PC-3 (cell line): ENCODE measurements around the gene IL17REL. TPM values are rescaled to one million over a fixed set of nuclear protein-coding genes. Genes with fewer than 3 reads are reported as not detected.

ENCODE experiments used
- ATAC-seq: fragments of 200-7000 bp; cut with Tn5 transposase; 2 replicates; pipeline ENCODE4 v1.9.1; 2020; ENCODE audit warnings: mild to moderate bottlenecking, moderate library complexity
- BruUV-seq: library from RNA; stranded (reverse); fragments of 400-500 nt; replicated peaks from 2 replicates; lab custom pipeline; 2021; lab: Mats Ljungman, UMichigan
- CTCF ChIA-PET: fragments of 300-600 bp; sonication (Branson Sonifier 250); formaldehyde crosslinking; loops from one replicate; lab custom pipeline; 2022; ENCODE audit warnings: antibody characterized with exemption; lab: Charles Lee
- POLR2A ChIA-PET: fragments of 300-600 bp; sonication (Branson Sonifier 250); formaldehyde crosslinking; loops from one replicate; lab custom pipeline; 2022; ENCODE audit warnings: antibody characterized with exemption; ENCODE audit not compliant: unreplicated experiment; lab: Charles Lee
- DNase-seq: peaks from one replicate; pipeline ENCODE4 v3.0.0-alpha.2; 2015
- H2AFZ ChIP-seq: fragments of 300-600 bp; sonication (generic); 2 replicates; pipeline ENCODE4 v1.6.0; 2016; ENCODE audit warnings: antibody characterized with exemption, low read length
- H3F3A ChIP-seq: fragments of 300-600 bp; sonication (generic); one replicate; pipeline ENCODE4 v1.6.0; 2017; ENCODE audit warnings: antibody characterized with exemption, low read length, control low read depth, mild to moderate bottlenecking; ENCODE audit not compliant: unreplicated experiment
- H3K27ac ChIP-seq: fragments of 300-600 bp; sonication (generic); 2 replicates; pipeline ENCODE4 v1.5.1; 2016; ENCODE audit warnings: mild to moderate bottlenecking, low read length
- H3K27me3 ChIP-seq: fragments of 300-600 bp; sonication (generic); 2 replicates; pipeline ENCODE4 v1.6.1; 2016; ENCODE audit warnings: low read length, mixed read lengths
- H3K36me3 ChIP-seq: fragments of 300-600 bp; sonication (generic); 2 replicates; pipeline ENCODE4 v1.6.1; 2016; ENCODE audit warnings: low read depth, mixed run types, low read length, mixed read lengths
- H3K4me1 ChIP-seq: fragments of 300-600 bp; sonication (generic); 2 replicates; pipeline ENCODE4 v1.5.1; 2016; ENCODE audit warnings: low read length; ENCODE audit not compliant: insufficient read depth
- H3K4me2 ChIP-seq: fragments of 300-600 bp; sonication (generic); 2 replicates; pipeline ENCODE4 v1.6.0; 2016; ENCODE audit warnings: low read length
- H3K4me3 ChIP-seq: fragments of 300-600 bp; sonication (generic); 2 replicates; pipeline ENCODE4 v1.5.1; 2016; ENCODE audit warnings: mild to moderate bottlenecking, low read length, mixed read lengths
- H3K79me2 ChIP-seq: fragments of 300-600 bp; sonication (generic); 2 replicates; pipeline ENCODE4 v1.6.1; 2017; ENCODE audit warnings: low read length, mixed read lengths
- H3K9ac ChIP-seq: fragments of 300-600 bp; sonication (generic); 2 replicates; pipeline ENCODE4 v1.6.0; 2016; ENCODE audit warnings: mild to moderate bottlenecking, low read length
- H3K9me2 ChIP-seq: fragments of 300-600 bp; sonication (generic); replicated peaks from 2 replicates; pipeline ENCODE4 v1.6.1; 2016; ENCODE audit warnings: mixed run types, low read length, mixed read lengths
- H3K9me3 ChIP-seq: fragments of 300-600 bp; sonication (generic); 2 replicates; pipeline ENCODE4 v1.6.1; 2016; ENCODE audit warnings: low read length, mixed read lengths
- H4K20me1 ChIP-seq: fragments of 300-600 bp; sonication (generic); 2 replicates; pipeline ENCODE4 v1.6.1; 2016; ENCODE audit warnings: low read length, mixed read lengths
- EZH2 ChIP-seq: fragments of 300-600 bp; sonication (generic); IDR thresholded peaks from one replicate; pipeline ENCODE4 v1.6.1; 2017; ENCODE audit warnings: antibody characterized with exemption, mild to moderate bottlenecking, low read length; ENCODE audit not compliant: unreplicated experiment
- EZH2phosphoT487 ChIP-seq: fragments of 300-600 bp; sonication (generic); IDR thresholded peaks from 2 replicates; pipeline ENCODE4 v1.6.1; 2018; ENCODE audit warnings: mild to moderate bottlenecking, antibody characterized with exemption, low read length, borderline replicate concordance
- intact Hi-C: fragments of 100-400 bp; cut with micrococcal nuclease; formaldehyde crosslinking; loops from 2 replicates; pipeline ENCODE4 v1.9.0; 2023
- total RNA-seq: library from RNA; depleted of rRNA; stranded (reverse); fragments of >200 nt; gene quantifications from 2 replicates; pipeline ENCODE4 v1.2.3, GENCODE V29; 2014
- TF ChIP-seq, protein P1 (sequence below): fragments of 300-600 bp; sonication (generic); conservative IDR thresholded peaks from 2 replicates; pipeline ENCODE4 v1.5.1; 2017; ENCODE audit warnings: antibody characterized with exemption, low read depth, mild to moderate bottlenecking, low read length

IL17REL gene
- total RNA-seq, 1 experiment from 2014 or later = 0.04 TPM

- TF ChIP-seq, protein P1, sequence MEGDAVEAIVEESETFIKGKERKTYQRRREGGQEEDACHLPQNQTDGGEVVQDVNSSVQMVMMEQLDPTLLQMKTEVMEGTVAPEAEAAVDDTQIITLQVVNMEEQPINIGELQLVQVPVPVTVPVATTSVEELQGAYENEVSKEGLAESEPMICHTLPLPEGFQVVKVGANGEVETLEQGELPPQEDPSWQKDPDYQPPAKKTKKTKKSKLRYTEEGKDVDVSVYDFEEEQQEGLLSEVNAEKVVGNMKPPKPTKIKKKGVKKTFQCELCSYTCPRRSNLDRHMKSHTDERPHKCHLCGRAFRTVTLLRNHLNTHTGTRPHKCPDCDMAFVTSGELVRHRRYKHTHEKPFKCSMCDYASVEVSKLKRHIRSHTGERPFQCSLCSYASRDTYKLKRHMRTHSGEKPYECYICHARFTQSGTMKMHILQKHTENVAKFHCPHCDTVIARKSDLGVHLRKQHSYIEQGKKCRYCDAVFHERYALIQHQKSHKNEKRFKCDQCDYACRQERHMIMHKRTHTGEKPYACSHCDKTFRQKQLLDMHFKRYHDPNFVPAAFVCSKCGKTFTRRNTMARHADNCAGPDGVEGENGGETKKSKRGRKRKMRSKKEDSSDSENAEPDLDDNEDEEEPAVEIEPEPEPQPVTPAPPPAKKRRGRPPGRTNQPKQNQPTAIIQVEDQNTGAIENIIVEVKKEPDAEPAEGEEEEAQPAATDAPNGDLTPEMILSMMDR = no peak
- TF ChIP-seq EZH2phosphoT487 (no peak), EZH2 (no peak)
- no peak overlapping the region for H3K9ac ChIP-seq
- H3K79me2 ChIP-seq = no peaks in the 10 kb centered on the region
- intact Hi-C loops = loop anchor here (10.0 kb wide), 1 partner anchor 62 kb away; no protein-coding TSS in a partner anchor
- ATAC-seq (no peak), DNase-seq (no peak)
- H4K20me1 ChIP-seq = no peaks in the 10 kb centered on the region
- H3K36me3 ChIP-seq = no peaks in the 10 kb centered on the region
- H3K27me3 ChIP-seq = no peaks in the 10 kb centered on the region
- H3K27ac ChIP-seq = no peak overlapping the region
- no peak overlapping the region for H3K4me2 ChIP-seq
- ChIA-PET POLR2A (no interaction called here), CTCF (no interaction called here)
- peaks cover 11% of the 10 kb centered on the region for H3K4me1 ChIP-seq
- peaks cover 5% of the 10 kb centered on the region for H3F3A ChIP-seq
- no peak overlapping the region for H2AFZ ChIP-seq
- no TSS peak for BruUV-seq
- no peak overlapping the region for H3K4me3 ChIP-seq
- H3K9me3 ChIP-seq = no peaks in the 10 kb centered on the region
- no peaks in the 10 kb centered on the region for H3K9me2 ChIP-seq
Measured at GRCh38 chr22:49972163-49973017, 40.2 kb downstream of the IL17REL start.

- no peaks in the 10 kb centered on the region for H3K9me2 ChIP-seq
- H3K79me2 ChIP-seq = no peaks in the 10 kb centered on the region
- DNase-seq (peak; percentile 49), ATAC-seq (peak; percentile 63)
- peak overlapping the region; percentile 92 for H3K4me2 ChIP-seq
- no peaks in the 10 kb centered on the region for H3K27me3 ChIP-seq
- BruUV-seq = no TSS peak
- TF ChIP-seq EZH2 (no peak), EZH2phosphoT487 (no peak)
- TF ChIP-seq, protein P1 = no peak
- H3K9ac ChIP-seq = peak overlapping the region; percentile 80
- H2AFZ ChIP-seq = peak overlapping the region; percentile 69
- H3K4me1 ChIP-seq = peaks cover 11% of the 10 kb centered on the region
- intact Hi-C loops = loop anchor here (10.0 kb wide), 1 partner anchor 63 kb away; no protein-coding TSS in a partner anchor
- H3K9me3 ChIP-seq = no peaks in the 10 kb centered on the region
- peaks cover 5% of the 10 kb centered on the region for H3F3A ChIP-seq
- H4K20me1 ChIP-seq = no peaks in the 10 kb centered on the region
- peak overlapping the region; percentile 84 for H3K27ac ChIP-seq
- H3K36me3 ChIP-seq = no peaks in the 10 kb centered on the region
- POLR2A ChIA-PET = no interaction called here
- peak overlapping the region; percentile 65 for H3K4me3 ChIP-seq
- CTCF ChIA-PET = interaction anchor here (1.1 kb wide), 1 partner anchor 59 kb away, joined by 4 read pairs; no protein-coding TSS in a partner anchor
Measured at GRCh38 chr22:49971232-49972162, 41.1 kb downstream of the IL17REL start.
